HCT116 (cell line): ENCODE data around the gene GPR15. TPM values are rescaled to one million over a fixed set of nuclear protein-coding genes. Genes with fewer than 3 reads are reported as not detected.

Experiments
- ATAC-seq: fragments of 200-7000 bp; cut with Tn5 transposase; 2 replicates; pipeline ENCODE4 v1.9.1; 2020; ENCODE audit warnings: mild to moderate bottlenecking, moderate library complexity
- BruUV-seq: library from RNA; stranded (reverse); fragments of 400-500 nt; replicated peaks from 2 replicates; lab custom pipeline; 2021; lab: Mats Ljungman, UMichigan
- CTCF ChIA-PET: fragments of 300-600 bp; sonication (Branson Sonifier 250); formaldehyde crosslinking; loops from one replicate; lab custom pipeline; 2021; ENCODE audit warnings: antibody characterized with exemption; lab: Charles Lee
- POLR2A ChIA-PET: fragments of 300-600, 350-600 bp; sonication (Branson Sonifier 250); formaldehyde crosslinking; loops from one replicate; lab custom pipeline; 2021; ENCODE audit warnings: antibody characterized with exemption; lab: Charles Lee
- RAD21 ChIA-PET, 2 experiments: fragments of 300-600 bp; sonication (Branson Sonifier 250); formaldehyde crosslinking; loops; one replicate each; lab custom pipeline; 2023; ENCODE audit warnings: low total read pairs in 2 of 2; ENCODE audit not compliant: uncharacterized antibody in 2 of 2, unreplicated experiment in 2 of 2, low non-redundant PET in 1 of 2; lab: Charles Lee
- DNase-seq: peaks from one replicate; pipeline ENCODE4 v3.0.0-alpha.2; 2010; ENCODE audit warnings: low read depth, low spot score
- H2AFZ ChIP-seq: fragments of 200-600 bp; shearing (Covaris generic), sonication (generic); 2 replicates; pipeline ENCODE4 v1.6.1; 2017; ENCODE audit warnings: low read depth, mixed run types, mixed read lengths, antibody characterized with exemption, low read length; ENCODE audit not compliant: poor library complexity, severe bottlenecking
- H3K27ac ChIP-seq: 2 replicates; pipeline ENCODE4 v1.5.1; 2012; ENCODE audit warnings: low read depth, low read length
- H3K27me3 ChIP-seq: fragments of 200-600 bp; sonication (generic); 2 replicates; pipeline ENCODE4 v1.6.1; 2016; ENCODE audit warnings: mixed run types, low read length, mixed read lengths; ENCODE audit not compliant: insufficient read depth
- H3K36me3 ChIP-seq, 2 experiments: fragments of 200-500 bp in 1 of 2; fragments of 200-600 bp in 1 of 2; sonication (Bioruptor generic) in 1 of 2; sonication (generic) in 1 of 2; 2 replicates each; pipeline versions ENCODE4 v1.5.1 to v1.6.1; 2014 to 2016; ENCODE audit warnings: low read length in 2 of 2, inconsistent platforms in 1 of 2, mixed read lengths in 1 of 2, mixed run types in 1 of 2; ENCODE audit not compliant: insufficient read depth in 2 of 2, control insufficient read depth in 1 of 2
- H3K4me1 ChIP-seq, 2 experiments: fragments of 200-600 bp in 1 of 2; sonication (generic) in 1 of 2; 2 replicates each; pipeline versions ENCODE4 v1.5.1 to v1.6.1; 2012 to 2017; ENCODE audit warnings: low read length in 2 of 2, inconsistent platforms in 1 of 2, mild to moderate bottlenecking in 1 of 2, mixed read lengths in 1 of 2, mixed run types in 1 of 2, moderate library complexity in 1 of 2; ENCODE audit not compliant: insufficient read depth in 2 of 2, control insufficient read depth in 1 of 2
- H3K4me2 ChIP-seq: fragments of 200-600 bp; sonication (generic); 2 replicates; pipeline ENCODE4 v1.6.1; 2017; ENCODE audit warnings: mixed run types, low read length, mixed read lengths
- H3K4me3 ChIP-seq, 2 experiments: fragments of 200-600 bp in 1 of 2; sonication (generic) in 1 of 2; replicated peaks in 1 of 2; 2 replicates each; pipeline ENCODE4 v1.5.1; 2011 to 2016; ENCODE audit warnings: low read length in 2 of 2, control low read depth in 1 of 2, low read depth in 1 of 2, mild to moderate bottlenecking in 1 of 2, mixed read lengths in 1 of 2, mixed run types in 1 of 2
- H3K79me2 ChIP-seq: fragments of 200-600 bp; sonication (generic); 2 replicates; pipeline ENCODE4 v1.6.1; 2017; ENCODE audit warnings: mild to moderate bottlenecking, mixed run types, low read length, moderate library complexity, mixed read lengths; ENCODE audit not compliant: insufficient read depth
- H3K9ac ChIP-seq: fragments of 200-600 bp; sonication (generic); 2 replicates; pipeline ENCODE4 v1.6.1; 2016; ENCODE audit warnings: low read length, mixed read lengths
- H3K9me2 ChIP-seq: fragments of 200-600 bp; sonication (generic), shearing (Covaris generic); 2 replicates; pipeline ENCODE4 v1.6.1; 2017; ENCODE audit warnings: mixed run types, mild to moderate bottlenecking, moderate library complexity; ENCODE audit not compliant: insufficient read depth
- H3K9me3 ChIP-seq, 2 experiments: fragments of 200-500 bp in 1 of 2; fragments of 200-600 bp in 1 of 2; sonication (Bioruptor generic) in 1 of 2; sonication (generic) in 1 of 2; 2 replicates each; pipeline ENCODE4 v1.6.1; 2014 to 2017; ENCODE audit warnings: low read length in 2 of 2, mixed read lengths in 2 of 2, inconsistent platforms in 1 of 2, low read depth in 1 of 2, mild to moderate bottlenecking in 1 of 2, mixed run types in 1 of 2, moderate library complexity in 1 of 2; ENCODE audit not compliant: control insufficient read depth in 1 of 2, insufficient read depth in 1 of 2
- H4K20me1 ChIP-seq: fragments of 200-600 bp; sonication (generic), shearing (Covaris generic); 2 replicates; pipeline ENCODE4 v1.6.1; 2017; ENCODE audit warnings: mixed run types, mild to moderate bottlenecking, moderate library complexity; ENCODE audit not compliant: insufficient read depth
- CBX3 ChIP-seq: IDR thresholded peaks from 2 replicates; pipeline ENCODE4 v1.6.1; 2012; ENCODE audit warnings: low read depth
- ELF1 ChIP-seq: IDR thresholded peaks from 2 replicates; pipeline ENCODE4 v1.6.1; 2012; ENCODE audit warnings: low read depth, borderline replicate concordance
- EZH2 ChIP-seq: fragments of 200-600 bp; sonication (generic); IDR thresholded peaks from 2 replicates; pipeline ENCODE4 v1.6.1; 2017; ENCODE audit warnings: antibody characterized with exemption, mixed run types
- FOSL1 ChIP-seq: IDR thresholded peaks from 2 replicates; pipeline ENCODE4 v1.6.1; 2012; ENCODE audit warnings: low read depth
- JUND ChIP-seq: IDR thresholded peaks from 2 replicates; pipeline ENCODE4 v1.6.1; 2012
- POLR2AphosphoS5 ChIP-seq: IDR thresholded peaks from 2 replicates; pipeline ENCODE4 v1.6.1; 2011; ENCODE audit warnings: mild to moderate bottlenecking, low read depth, low read length, moderate library complexity
- RAD21 ChIP-seq: IDR thresholded peaks from 2 replicates; pipeline ENCODE4 v1.6.1; 2012; ENCODE audit warnings: low read depth, mild to moderate bottlenecking
- SP1 ChIP-seq: IDR thresholded peaks from 2 replicates; pipeline ENCODE4 v1.6.1; 2012; ENCODE audit warnings: low read depth
- SRF ChIP-seq: IDR thresholded peaks from 2 replicates; pipeline ENCODE4 v1.6.1; 2012; ENCODE audit warnings: low read depth
- TCF7L2 ChIP-seq: IDR thresholded peaks from 2 replicates; pipeline ENCODE4 v1.7.0; 2011; ENCODE audit warnings: borderline replicate concordance, inconsistent platforms; ENCODE audit not compliant: insufficient read depth, insufficient read length; ENCODE audit errors: extremely low read depth
- YY1 ChIP-seq: IDR thresholded peaks from 2 replicates; pipeline ENCODE4 v1.6.1; 2011; ENCODE audit warnings: low read length, low read depth, moderate library complexity, mild to moderate bottlenecking; ENCODE audit not compliant: insufficient replicate concordance; ENCODE audit errors: extremely low read depth
- ZFX ChIP-seq: fragments of 450-650 bp; IDR thresholded peaks from 2 replicates; pipeline ENCODE4 v1.6.1; 2017
- ZNF274 ChIP-seq: fragments of 200-500 bp; sonication (Bioruptor generic); IDR thresholded peaks from 2 replicates; pipeline ENCODE4 v1.6.1; 2014; ENCODE audit warnings: mild to moderate bottlenecking, low read depth, low read length, inconsistent platforms
- intact Hi-C: fragments of 100-400 bp; cut with micrococcal nuclease; formaldehyde crosslinking; loops from 2 replicates; pipeline ENCODE4 v1.10.0; 2022
- total RNA-seq: library from RNA; stranded (reverse); gene quantifications from one replicate; pipeline ENCODE4 v1.2.1, GENCODE V29; 2021; ENCODE audit not compliant: unreplicated experiment
- TF ChIP-seq, protein P1 (sequence below): IDR thresholded peaks from 2 replicates; pipeline ENCODE4 v1.6.1; 2012
- TF ChIP-seq, protein P2 (sequence below): IDR thresholded peaks from 2 replicates; pipeline ENCODE4 v1.6.1; 2011; ENCODE audit warnings: mild to moderate bottlenecking, low read length, moderate library complexity; ENCODE audit not compliant: insufficient replicate concordance; ENCODE audit errors: extremely low read depth

GPR15 gene
- total RNA-seq, 1 experiment from 2014 or later, result 1.1 TPM

DNA sequence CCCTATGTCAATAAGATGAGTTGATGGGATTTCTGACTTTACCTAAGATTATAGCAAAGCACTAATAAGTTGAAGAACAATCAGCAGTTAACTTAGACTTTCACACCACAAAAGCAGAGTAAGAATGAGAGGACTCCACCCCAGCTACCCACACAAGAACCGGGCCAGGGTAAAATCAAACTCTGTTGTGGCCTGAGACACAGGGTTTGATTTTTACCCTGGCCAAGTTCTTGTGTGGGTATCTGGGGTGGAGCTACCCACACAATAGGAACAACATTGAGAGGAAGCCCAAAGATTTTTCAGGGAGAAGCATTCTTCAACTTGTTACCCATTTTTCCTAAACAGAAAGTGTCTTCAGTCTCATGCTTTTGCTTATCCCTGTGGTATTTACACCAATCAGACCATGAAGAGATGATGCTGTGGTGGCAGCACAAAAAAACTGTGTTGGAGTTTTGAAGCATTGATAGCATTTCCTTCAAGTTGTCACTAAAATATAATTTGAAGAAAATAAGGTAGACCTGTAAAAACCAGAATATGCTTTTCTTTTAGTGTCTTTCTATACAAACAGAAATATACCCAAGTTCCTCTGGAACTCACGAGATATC, 36.0 kb downstream of the GPR15 start (continued):
- TF ChIP-seq JUND (no peak), RAD21 (no peak), FOSL1 (no peak)
- TF ChIP-seq, protein P1, sequence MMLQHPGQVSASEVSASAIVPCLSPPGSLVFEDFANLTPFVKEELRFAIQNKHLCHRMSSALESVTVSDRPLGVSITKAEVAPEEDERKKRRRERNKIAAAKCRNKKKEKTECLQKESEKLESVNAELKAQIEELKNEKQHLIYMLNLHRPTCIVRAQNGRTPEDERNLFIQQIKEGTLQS, result no peak

- H3K9me3 ChIP-seq, result no peaks in the 10 kb centered on the region
- no peaks in the 10 kb centered on the region for H3K36me3 ChIP-seq
- H3K4me2 ChIP-seq, result no peak overlapping the region
- H3K27me3 ChIP-seq, result no peaks in the 10 kb centered on the region
- no peak for DNase-seq
- H3K9ac ChIP-seq, result no peak overlapping the region
- ChIA-PET POLR2A (no interaction called here), CTCF (no interaction called here), RAD21 (no interaction called here)
- H3K79me2 ChIP-seq, result no peaks in the 10 kb centered on the region; the same call in 1 of the 2 replicates
- TF ChIP-seq SRF, result no peak
- TF ChIP-seq CBX3, result 0 out of 2 replicates have a peak, but pooled peaks have one; percentile 24
- H4K20me1 ChIP-seq, result no peaks in the 10 kb centered on the region
- H3K9me2 ChIP-seq, result no peaks in the 10 kb centered on the region
- H2AFZ ChIP-seq, result no peak overlapping the region
- BruUV-seq, result no TSS peak
- H3K4me1 ChIP-seq, result peaks cover 39 to 57% of the 10 kb centered on the region in 2 experiments
- H3K4me3 ChIP-seq, result no peak overlapping the region
- ATAC-seq, result no peak
- no peak overlapping the region for H3K27ac ChIP-seq
- intact Hi-C loops, result no loop called here
These were observed 36.6 kb downstream of the GPR15 start for GRCh38 chr3:98568402-98568801.

GRCh38 chr3:98573181-98573728, 41.5 kb downstream of the GPR15 start:
- Histone ChIP-seq H2AFZ (no peak overlapping the region), H3K9me2 (no peaks in the 10 kb centered on the region), H3K36me3 (peaks cover 4 to 19% of the 10 kb centered on the region in 2 experiments; a peak in 1 of 4 replicates), H3K4me1 (peaks cover 38 to 53% of the 10 kb centered on the region in 2 experiments), H3K79me2 (no peaks in the 10 kb centered on the region; the same call in 1 of the 2 replicates), H4K20me1 (no peaks in the 10 kb centered on the region), H3K9ac (peak overlapping the region; percentile 7), H3K27me3 (no peaks in the 10 kb centered on the region), H3K4me3 (no peak overlapping the region), H3K27ac (peak overlapping the region; percentile 93), H3K4me2 (peak overlapping the region; percentile 17), H3K9me3 (no peaks in the 10 kb centered on the region)
- peak; percentile 35 for ATAC-seq
- ChIA-PET POLR2A (interaction anchor here (1.1 to 1.8 kb wide), 5 partner anchors 9 to 244 kb away, joined by 3 to 5 read pairs (median 4); no protein-coding TSS in a partner anchor), RAD21 (interaction anchor here in 1 of 2 experiments (1.0 kb wide), 1 partner anchor 240 kb away, joined by 3 read pairs; no protein-coding TSS in a partner anchor), CTCF (interaction anchor here (0.8 to 2.2 kb wide), 11 partner anchors 11 to 251 kb away, joined by 3 to 12 read pairs (median 4); no protein-coding TSS in a partner anchor)
- intact Hi-C loops, result loop anchor here (1.0 to 10.0 kb wide), 4 partner anchors 241 to 534 kb away; no protein-coding TSS in a partner anchor
- BruUV-seq, result TSS peak; percentile 22
- DNase-seq, result no peak
- TF ChIP-seq RAD21 (peak; percentile 87), ZNF274 (no peak), SP1 (no peak), JUND (no peak), ZFX (no peak), TCF7L2 (no peak), POLR2AphosphoS5 (no peak), EZH2 (no peak), ELF1 (no peak), YY1 (no peak), SRF (no peak)
- TF ChIP-seq, protein P1, result no peak
- TF ChIP-seq, protein P2, sequence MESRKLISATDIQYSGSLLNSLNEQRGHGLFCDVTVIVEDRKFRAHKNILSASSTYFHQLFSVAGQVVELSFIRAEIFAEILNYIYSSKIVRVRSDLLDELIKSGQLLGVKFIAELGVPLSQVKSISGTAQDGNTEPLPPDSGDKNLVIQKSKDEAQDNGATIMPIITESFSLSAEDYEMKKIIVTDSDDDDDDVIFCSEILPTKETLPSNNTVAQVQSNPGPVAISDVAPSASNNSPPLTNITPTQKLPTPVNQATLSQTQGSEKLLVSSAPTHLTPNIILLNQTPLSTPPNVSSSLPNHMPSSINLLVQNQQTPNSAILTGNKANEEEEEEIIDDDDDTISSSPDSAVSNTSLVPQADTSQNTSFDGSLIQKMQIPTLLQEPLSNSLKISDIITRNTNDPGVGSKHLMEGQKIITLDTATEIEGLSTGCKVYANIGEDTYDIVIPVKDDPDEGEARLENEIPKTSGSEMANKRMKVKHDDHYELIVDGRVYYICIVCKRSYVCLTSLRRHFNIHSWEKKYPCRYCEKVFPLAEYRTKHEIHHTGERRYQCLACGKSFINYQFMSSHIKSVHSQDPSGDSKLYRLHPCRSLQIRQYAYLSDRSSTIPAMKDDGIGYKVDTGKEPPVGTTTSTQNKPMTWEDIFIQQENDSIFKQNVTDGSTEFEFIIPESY, result no peak
